GM21723 (cell line): Measurements from ENCODE around the gene IGSF6.
"Not testable (repeated sequence)": the region's sequence is repeated elsewhere in the genome, so short reads cannot be mapped to it uniquely, and the experiment has no call there.

ENCODE experiments used
- ATAC-seq: cut with Tn5 transposase; IDR thresholded peaks from one replicate; pipeline ENCODE4 v1.9.1; 2021; ENCODE audit warnings: mild to moderate bottlenecking, moderate library complexity; ENCODE audit not compliant: unreplicated experiment

IGSF6 gene

GRCh38 chr16:21652453-21652852 is at the start of gene IGSF6:
IGSF6 (minus strand) TSS chr16:21652608; CDS start chr16:21652598, 10 bp downstream.
- no peak for ATAC-seq

DNA sequence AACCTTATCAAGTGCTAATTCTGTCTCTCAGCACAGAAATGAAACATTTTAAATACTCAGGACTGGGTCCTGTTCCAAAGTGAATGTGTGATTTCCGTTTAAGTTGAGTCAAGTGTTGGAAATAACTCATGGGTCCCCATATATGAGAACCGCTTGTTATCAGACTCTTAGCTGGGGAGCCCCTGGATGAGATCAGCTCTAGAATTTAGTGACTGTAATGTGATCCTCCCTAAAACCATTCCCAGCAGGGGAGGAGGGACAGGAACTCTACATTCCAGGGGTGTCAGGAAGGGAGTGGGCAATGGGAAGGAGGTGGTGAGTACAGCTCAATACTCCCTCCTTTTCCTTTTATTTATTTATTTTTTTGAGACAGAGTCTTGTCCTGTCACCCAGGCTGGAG is 48.9 kb upstream of the IGSF6 start:
- no peak for ATAC-seq

DNA sequence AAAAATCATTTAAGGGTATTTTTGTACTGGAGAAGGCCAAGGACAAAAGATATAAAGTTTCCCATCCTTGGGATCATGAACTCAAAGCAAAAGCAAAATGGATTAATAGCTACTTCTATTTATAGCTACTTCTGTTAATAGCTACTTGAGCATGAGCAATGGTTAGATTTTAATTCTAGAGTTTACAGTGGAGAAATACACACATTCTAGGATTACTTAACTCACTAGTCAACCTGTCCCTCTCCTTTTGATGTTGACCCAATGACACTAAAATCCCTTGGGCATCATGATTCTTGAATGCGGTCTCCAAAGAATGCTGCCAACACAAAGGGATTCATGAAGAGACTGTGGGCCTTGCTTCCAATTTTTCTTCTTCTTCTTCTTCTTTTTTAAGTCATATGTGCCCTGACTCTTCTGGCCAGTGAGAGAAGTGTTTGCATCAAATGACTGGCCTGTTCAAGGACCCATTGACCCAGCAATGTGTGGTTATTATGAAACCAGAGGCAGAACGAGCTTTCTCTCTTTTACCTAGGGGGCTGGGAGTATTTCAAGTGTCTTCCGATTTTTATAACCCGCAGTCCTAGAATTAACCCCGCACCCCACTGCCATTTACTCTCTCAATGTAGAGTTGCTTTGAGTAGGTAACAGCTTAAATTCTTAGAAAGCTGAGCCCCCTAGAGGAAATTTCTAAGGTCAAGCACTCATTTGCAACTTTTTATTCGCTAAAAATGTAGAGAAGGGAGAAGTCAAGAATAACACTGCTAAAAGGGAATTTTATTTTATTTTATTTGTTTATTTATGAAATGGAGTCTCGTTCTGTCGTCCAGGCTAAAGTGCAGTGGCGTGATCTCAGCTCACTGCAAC is 46.0 kb upstream of the IGSF6 start:
- no peak for ATAC-seq

GRCh38 chr16:21697032-21697431 is 44.6 kb upstream of the IGSF6 start:
- ATAC-seq: no peak

GRCh38 chr16:21694609-21695008 is 42.2 kb upstream of the IGSF6 start:
- no peak for ATAC-seq

DNA sequence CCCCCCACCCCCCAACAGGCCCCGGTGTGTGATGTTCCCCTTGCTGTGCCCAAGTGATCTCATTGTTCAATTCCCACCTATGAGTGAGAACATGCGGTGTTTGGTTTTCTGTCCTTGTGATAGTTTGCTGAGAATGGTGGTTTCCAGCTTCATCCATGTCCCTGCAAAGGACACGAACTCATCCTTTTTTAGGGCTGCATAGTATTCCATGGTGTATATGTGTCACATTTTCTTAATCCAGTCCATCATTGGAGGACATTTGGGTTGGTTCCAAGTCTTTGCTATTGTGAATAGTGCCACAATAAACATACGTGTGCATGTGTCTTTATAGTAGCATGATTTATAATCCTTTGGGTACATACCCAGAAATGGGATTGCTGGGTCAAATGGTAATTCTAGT is 38.6 kb upstream of the IGSF6 start:
- ATAC-seq: not testable (repeated sequence)

- no peak for ATAC-seq
Observed at GRCh38 chr16:21689107-21689506, 36.7 kb upstream of the IGSF6 start.

GRCh38 chr16:21685034-21685455 is 32.6 kb upstream of the IGSF6 start:
- no peak for ATAC-seq

- no peak for ATAC-seq
Observed at GRCh38 chr16:21684199-21684598, 31.8 kb upstream of the IGSF6 start.

- ATAC-seq: no peak
Observed at GRCh38 chr16:21683184-21683583, 30.8 kb upstream of the IGSF6 start.

- not testable (repeated sequence) for ATAC-seq
Observed at GRCh38 chr16:21680714-21681113, 28.3 kb upstream of the IGSF6 start.

GRCh38 chr16:21674456-21674855 is 22.0 kb upstream of the IGSF6 start:
- ATAC-seq: not testable (repeated sequence)

- no peak for ATAC-seq
Observed at GRCh38 chr16:21673469-21673868, 21.1 kb upstream of the IGSF6 start.

- ATAC-seq: no peak
Observed at GRCh38 chr16:21667575-21667974, 15.2 kb upstream of the IGSF6 start.

- no peak for ATAC-seq
Observed at GRCh38 chr16:21666772-21667171, 14.4 kb upstream of the IGSF6 start.

- ATAC-seq: no peak
Observed at GRCh38 chr16:21664801-21665492, 12.5 kb upstream of the IGSF6 start.

- no peak for ATAC-seq
Observed at GRCh38 chr16:21663889-21664647, 11.7 kb upstream of the IGSF6 start, which contains the start of gene OTOA. OTOA (plus strand) TSS chr16:21663968; CDS start chr16:21678515, 14,547 bp downstream.

GRCh38 chr16:21659124-21659523 is 6.7 kb upstream of the IGSF6 start:
- ATAC-seq: no peak

DNA sequence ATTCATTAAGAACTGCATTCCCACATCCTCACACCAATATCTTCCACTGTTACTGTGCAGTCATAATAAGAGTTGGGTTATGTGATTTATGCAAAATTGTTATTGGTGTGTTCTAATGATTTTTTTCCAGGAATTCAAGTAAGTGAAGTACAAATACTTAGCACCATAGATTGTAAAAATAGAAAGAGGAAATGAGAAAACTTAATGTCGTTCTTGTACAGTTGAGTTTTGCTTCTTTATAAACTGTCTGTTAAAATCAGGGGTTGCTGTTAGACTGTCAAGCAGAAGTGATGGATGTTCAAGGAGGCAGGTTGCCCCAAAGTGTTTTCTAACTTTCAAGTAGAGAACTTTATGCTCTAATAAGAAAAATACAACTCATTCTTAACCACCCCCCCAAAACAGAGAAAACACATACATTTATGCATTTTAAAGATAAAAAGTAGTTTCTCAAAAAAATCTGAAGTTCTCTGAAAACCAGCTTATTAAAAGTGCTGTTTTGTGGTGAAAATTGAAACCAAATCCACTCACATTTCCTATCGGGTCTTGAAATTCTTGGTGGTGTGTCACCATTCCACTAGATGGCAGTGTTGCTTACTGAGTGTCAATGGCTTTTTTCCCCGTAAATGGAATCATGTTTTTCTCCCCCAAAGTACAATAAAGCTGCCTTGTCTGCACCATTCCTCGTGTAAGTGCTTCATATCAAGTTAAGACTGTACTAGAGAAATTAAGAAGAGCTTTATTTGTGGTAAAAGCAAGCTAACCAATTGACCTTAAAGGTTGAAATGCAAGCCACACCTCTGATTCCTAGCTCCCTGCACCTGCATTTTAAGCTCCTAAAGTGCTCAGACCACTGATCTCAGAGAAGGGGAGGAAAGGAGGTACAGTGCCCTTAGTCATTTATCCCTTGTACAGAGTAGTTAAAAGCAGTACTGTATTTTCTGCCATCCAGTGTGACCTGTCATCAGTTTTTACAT is 4.7 kb upstream of the IGSF6 start:
- peak; percentile 69 for ATAC-seq

DNA sequence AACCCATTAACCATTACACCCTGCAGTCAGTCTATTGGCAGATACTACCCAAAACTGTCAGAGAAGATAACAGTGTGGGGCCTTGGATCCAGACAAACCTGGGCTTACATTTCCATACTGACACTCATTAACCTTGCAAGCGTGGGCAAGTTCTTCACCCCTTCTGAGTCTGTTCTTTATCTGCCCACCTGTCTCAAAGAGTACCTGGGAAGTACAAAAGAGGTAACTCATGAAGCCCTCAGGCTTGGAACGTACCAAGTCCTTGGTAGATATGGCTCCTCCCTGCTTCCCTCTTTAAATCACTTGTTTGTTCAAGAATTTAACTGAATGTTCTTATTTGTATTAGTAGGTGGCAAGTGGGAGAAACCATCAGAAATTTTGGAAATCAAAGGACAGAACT is 2.5 kb upstream of the IGSF6 start:
- ATAC-seq: no peak
